Measurements from ENCODE around the gene TKT.

DNA sequence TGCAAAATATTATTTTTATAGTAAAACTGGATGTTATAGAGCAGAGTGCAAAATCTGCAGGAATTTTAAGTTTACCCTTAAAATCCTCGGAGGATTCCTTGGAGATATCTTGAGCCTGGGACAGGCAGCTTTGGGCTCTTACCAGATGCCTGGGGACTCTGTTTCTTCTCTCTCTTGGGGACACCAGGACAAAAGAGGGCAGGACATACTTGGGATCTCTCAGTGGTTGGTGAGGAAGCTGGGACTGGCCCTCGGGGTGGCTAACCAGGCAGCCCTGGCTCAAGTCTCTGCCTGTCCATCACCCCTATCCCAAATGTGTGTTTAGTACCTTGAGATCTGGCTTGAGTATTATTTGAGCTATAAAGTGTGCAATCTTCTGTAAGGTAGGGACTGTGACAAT is 38.6 kb downstream of the TKT start:
- TF ChIP-seq, protein P1, sequence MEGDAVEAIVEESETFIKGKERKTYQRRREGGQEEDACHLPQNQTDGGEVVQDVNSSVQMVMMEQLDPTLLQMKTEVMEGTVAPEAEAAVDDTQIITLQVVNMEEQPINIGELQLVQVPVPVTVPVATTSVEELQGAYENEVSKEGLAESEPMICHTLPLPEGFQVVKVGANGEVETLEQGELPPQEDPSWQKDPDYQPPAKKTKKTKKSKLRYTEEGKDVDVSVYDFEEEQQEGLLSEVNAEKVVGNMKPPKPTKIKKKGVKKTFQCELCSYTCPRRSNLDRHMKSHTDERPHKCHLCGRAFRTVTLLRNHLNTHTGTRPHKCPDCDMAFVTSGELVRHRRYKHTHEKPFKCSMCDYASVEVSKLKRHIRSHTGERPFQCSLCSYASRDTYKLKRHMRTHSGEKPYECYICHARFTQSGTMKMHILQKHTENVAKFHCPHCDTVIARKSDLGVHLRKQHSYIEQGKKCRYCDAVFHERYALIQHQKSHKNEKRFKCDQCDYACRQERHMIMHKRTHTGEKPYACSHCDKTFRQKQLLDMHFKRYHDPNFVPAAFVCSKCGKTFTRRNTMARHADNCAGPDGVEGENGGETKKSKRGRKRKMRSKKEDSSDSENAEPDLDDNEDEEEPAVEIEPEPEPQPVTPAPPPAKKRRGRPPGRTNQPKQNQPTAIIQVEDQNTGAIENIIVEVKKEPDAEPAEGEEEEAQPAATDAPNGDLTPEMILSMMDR (IDR thresholded peaks at IDR 0.05): no peak
- no peak for TF ChIP-seq POLR2A (IDR thresholded peaks at IDR 0.05)

All from esophagus squamous epithelium (tissue), 4 donors.